Gastroesophageal sphincter (tissue), 4 donors: ENCODE measurements around the gene RNU5B-1. TPM values are rescaled to one million over a fixed set of nuclear protein-coding genes. Genes with fewer than 3 reads are reported as not detected.

Experiments used
- ATAC-seq: fragments of 150-250 bp; one replicate; pipeline ENCODE4 v1.9.1; 2016; ENCODE audit warnings: mild to moderate bottlenecking, moderate library complexity
- H3K27ac ChIP-seq, 4 donors: fragments of 200-600 bp; sonication (generic) in 3 of 4; 1 replicate in 3 of 4; 2 replicates in 1 of 4; pipeline ENCODE4 v1.5.1; 2016 to 2019
- H3K27me3 ChIP-seq: fragments of 200-600 bp; sonication (generic); one replicate; pipeline ENCODE4 v1.5.1; 2019
- H3K36me3 ChIP-seq, 2 donors: fragments of 200-600 bp; sonication (generic); one replicate each; pipeline ENCODE4 v1.5.1; 2019; ENCODE audit warnings: control low read depth in 1 of 2
- H3K4me1 ChIP-seq, 3 donors: fragments of 200-600 bp; sonication (generic); 1 replicate in 2 of 3; 2 replicates in 1 of 3; pipeline ENCODE4 v1.5.1; 2016 to 2019; ENCODE audit warnings: control low read depth in 2 of 3
- H3K4me3 ChIP-seq, 2 donors: fragments of 200-600 bp; sonication (generic); one replicate each; pipeline ENCODE4 v1.5.1; 2019; ENCODE audit warnings: mild to moderate bottlenecking in 1 of 2, moderate library complexity in 1 of 2
- H3K9me3 ChIP-seq, 3 donors: fragments of 200-600 bp; sonication (generic); one replicate each; pipeline ENCODE4 v1.5.1; 2017 to 2019; ENCODE audit warnings: control low read depth in 2 of 3
- CTCF ChIP-seq, 4 experiments: fragments of 200-600 bp in 2 of 4; fragments of 450-650 bp in 2 of 4; sonication (generic) in 1 of 4; IDR thresholded peaks; one replicate each; pipeline ENCODE4 v1.5.1; 2017 to 2019; ENCODE audit warnings: antibody characterized with exemption in 4 of 4, mild to moderate bottlenecking in 2 of 4, moderate library complexity in 2 of 4
- EP300 ChIP-seq: sonication (generic); formaldehyde crosslinking; IDR thresholded peaks from one replicate; pipeline ENCODE4 v1.6.1; 2017; ENCODE audit warnings: antibody characterized with exemption, mild to moderate bottlenecking
- POLR2A ChIP-seq, 2 donors: fragments of 450-650 bp; IDR thresholded peaks; one replicate each; pipeline ENCODE4 v1.6.1; 2017; ENCODE audit warnings: antibody characterized with exemption in 2 of 2, mild to moderate bottlenecking in 2 of 2, moderate library complexity in 1 of 2
- POLR2AphosphoS5 ChIP-seq: sonication (generic); formaldehyde crosslinking; IDR thresholded peaks from one replicate; pipeline ENCODE4 v1.6.1; 2017; ENCODE audit warnings: antibody characterized with exemption
- WGBS, 2 donors: methylation state at CpG; one replicate each; pipeline ENCODE4 v1.1.5; 2018; ENCODE audit warnings: low coverage in 1 of 2; 5-methylcytosine and 5-hydroxymethylcytosine counted together
- total RNA-seq, 4 donors: library from RNA; depleted of rRNA; stranded (reverse); fragments of >200 nt; gene quantifications; one replicate each; pipeline ENCODE4 v1.1.0, GENCODE V29; 2016

Gene RNU5B-1
- total RNA-seq, 4 donors from 2014 or later = not detected

- peaks cover 0 to 13% (median 0%) of the 10 kb centered on the region in 3 donors for H3K4me1 ChIP-seq
- no peak overlapping the region for H3K27ac ChIP-seq
- no peaks in the 10 kb centered on the region for H3K36me3 ChIP-seq
- TF ChIP-seq POLR2A (IDR thresholded peaks at IDR 0.05) (no peak), EP300 (no peak), CTCF (IDR thresholded peaks at IDR 0.05) (no peak), POLR2AphosphoS5 (no peak)
- H3K9me3 ChIP-seq = no peaks in the 10 kb centered on the region
- H3K4me3 ChIP-seq = no peak overlapping the region
- H3K27me3 ChIP-seq = no peaks in the 10 kb centered on the region
- ATAC-seq = no peak
- WGBS, 2 donors = 47 to 82% methylated on average over 3 to 5 of the region's 12 CpGs
Observed at GRCh38 chr15:65309882-65310418, 5.5 kb downstream of the RNU5B-1 start.

DNA sequence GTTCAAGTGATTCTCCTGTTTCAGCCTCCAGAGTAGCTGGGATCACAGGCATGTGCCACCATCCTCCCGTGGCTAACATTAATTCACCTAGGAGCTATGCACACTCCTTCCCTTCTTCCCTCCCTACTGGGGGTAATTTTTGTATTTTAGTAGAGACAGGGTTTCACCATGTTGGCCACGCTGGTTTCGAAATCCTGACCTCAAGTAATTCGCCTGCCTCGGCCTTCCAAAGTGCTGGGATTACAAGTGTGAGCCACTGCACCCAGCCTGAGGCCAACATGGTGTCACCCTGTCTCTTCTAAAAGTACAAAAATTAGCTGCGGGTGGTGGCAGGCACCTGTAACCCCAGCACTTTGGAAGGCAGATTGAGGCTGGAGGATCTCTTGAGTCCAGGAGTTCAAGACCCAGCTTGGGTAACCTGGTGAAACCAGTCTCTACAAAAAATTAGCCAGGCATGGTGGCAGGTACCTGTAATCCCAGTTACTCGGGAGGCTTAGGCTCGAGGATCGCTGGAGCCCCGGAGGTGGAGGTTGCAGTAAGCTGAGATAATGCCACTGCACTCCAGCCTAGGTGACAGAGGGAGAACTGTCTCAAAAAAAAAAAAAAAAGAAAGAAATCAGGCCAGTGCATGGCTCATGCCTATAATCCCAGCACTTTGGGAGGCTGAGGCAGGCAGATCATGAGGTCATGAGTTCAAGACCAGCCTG lies 6.1 kb downstream of the RNU5B-1 start:
- Histone ChIP-seq H3K27ac (no peak overlapping the region), H3K4me3 (no peak overlapping the region), H3K27me3 (peaks cover 4% of the 10 kb centered on the region), H3K9me3 (no peaks in the 10 kb centered on the region), H3K36me3 (no peaks in the 10 kb centered on the region), H3K4me1 (peaks cover 0 to 6% (median 0%) of the 10 kb centered on the region in 3 donors)
- TF ChIP-seq POLR2A (IDR thresholded peaks at IDR 0.05) (no peak), POLR2AphosphoS5 (no peak), EP300 (no peak), CTCF (IDR thresholded peaks at IDR 0.05) (no peak)
- no peak for ATAC-seq
- 94% methylated on average over 5 to 9 of the region's 10 CpGs for WGBS, 2 donors

DNA sequence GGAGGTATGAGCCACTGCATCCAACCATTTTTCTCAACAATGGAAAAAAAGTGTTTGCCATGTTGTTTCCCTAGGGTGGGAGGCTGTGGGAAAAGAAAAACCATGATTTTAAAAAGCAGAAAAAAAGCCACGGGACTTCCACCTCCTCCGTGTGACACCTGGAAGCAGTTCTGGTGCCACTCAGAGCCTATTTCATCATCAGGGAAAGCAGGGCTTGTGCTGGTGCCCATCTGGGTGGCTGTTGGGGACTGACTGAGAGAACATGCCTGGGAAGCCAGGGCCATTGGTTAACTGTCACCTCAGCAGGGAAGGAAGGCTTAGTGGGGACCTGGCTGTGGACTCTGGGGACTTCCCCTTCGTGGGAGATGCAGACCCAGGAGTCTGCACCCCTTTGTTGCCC lies 7.3 kb downstream of the RNU5B-1 start:
- Histone ChIP-seq H3K27ac (no peak overlapping the region), H3K4me1 (no peaks in the 10 kb centered on the region), H3K27me3 (peaks cover 4% of the 10 kb centered on the region), H3K4me3 (no peak overlapping the region), H3K9me3 (no peaks in the 10 kb centered on the region), H3K36me3 (no peaks in the 10 kb centered on the region)
- no peak for TF ChIP-seq POLR2AphosphoS5
- no peak for TF ChIP-seq EP300
- no peak for TF ChIP-seq CTCF (IDR thresholded peaks at IDR 0.05)
- no peak for TF ChIP-seq POLR2A (IDR thresholded peaks at IDR 0.05)
- no peak for ATAC-seq
- 60 to 73% methylated on average over 1 to 2 of the region's 3 CpGs for WGBS, 2 donors

GRCh38 chr15:65312400-65312916 lies 8.0 kb downstream of the RNU5B-1 start:
- no peak for ATAC-seq
- Histone ChIP-seq H3K4me1 (no peaks in the 10 kb centered on the region), H3K27ac (no peak overlapping the region), H3K36me3 (no peaks in the 10 kb centered on the region), H3K4me3 (no peak overlapping the region), H3K27me3 (peaks cover 4% of the 10 kb centered on the region), H3K9me3 (no peaks in the 10 kb centered on the region)
- TF ChIP-seq POLR2AphosphoS5 (no peak), CTCF (IDR thresholded peaks at IDR 0.05) (no peak), POLR2A (IDR thresholded peaks at IDR 0.05) (no peak), EP300 (no peak)
- WGBS, 2 donors = 60 to 65% methylated on average over 11 of the region's 11 CpGs
